Fibroblast of lung (primary cell): ENCODE results near the gene PROK1.

ENCODE experiments used
- EZH2 ChIP-seq: IDR thresholded peaks from 2 replicates; pipeline ENCODE4 v1.5.1; 2012; ENCODE audit warnings: low read length, control low read depth, mild to moderate bottlenecking; ENCODE audit errors: missing control alignments
- TF ChIP-seq, protein P1 (sequence below), 2 donors: IDR thresholded peaks in 1 of 2; conservative IDR thresholded peaks in 1 of 2; 1 replicate in 1 of 2; 2 replicates in 1 of 2; pipeline ENCODE4 v1.5.1; 2011 to 2012; ENCODE audit warnings: low read length in 2 of 2, control low read depth in 1 of 2, inconsistent platforms in 1 of 2, low read depth in 1 of 2, mild to moderate bottlenecking in 1 of 2

GRCh38 chr1:110501488-110502132 lies 50.7 kb downstream of the PROK1 start:
- TF ChIP-seq, protein P1, sequence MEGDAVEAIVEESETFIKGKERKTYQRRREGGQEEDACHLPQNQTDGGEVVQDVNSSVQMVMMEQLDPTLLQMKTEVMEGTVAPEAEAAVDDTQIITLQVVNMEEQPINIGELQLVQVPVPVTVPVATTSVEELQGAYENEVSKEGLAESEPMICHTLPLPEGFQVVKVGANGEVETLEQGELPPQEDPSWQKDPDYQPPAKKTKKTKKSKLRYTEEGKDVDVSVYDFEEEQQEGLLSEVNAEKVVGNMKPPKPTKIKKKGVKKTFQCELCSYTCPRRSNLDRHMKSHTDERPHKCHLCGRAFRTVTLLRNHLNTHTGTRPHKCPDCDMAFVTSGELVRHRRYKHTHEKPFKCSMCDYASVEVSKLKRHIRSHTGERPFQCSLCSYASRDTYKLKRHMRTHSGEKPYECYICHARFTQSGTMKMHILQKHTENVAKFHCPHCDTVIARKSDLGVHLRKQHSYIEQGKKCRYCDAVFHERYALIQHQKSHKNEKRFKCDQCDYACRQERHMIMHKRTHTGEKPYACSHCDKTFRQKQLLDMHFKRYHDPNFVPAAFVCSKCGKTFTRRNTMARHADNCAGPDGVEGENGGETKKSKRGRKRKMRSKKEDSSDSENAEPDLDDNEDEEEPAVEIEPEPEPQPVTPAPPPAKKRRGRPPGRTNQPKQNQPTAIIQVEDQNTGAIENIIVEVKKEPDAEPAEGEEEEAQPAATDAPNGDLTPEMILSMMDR (conservative IDR thresholded peaks at IDR 0.05 in 1 of 2, IDR thresholded peaks at IDR 0.05 in 1 of 2; ENCODE audit: low read depth in 1 of 2, low read length in 2 of 2), result no peak
- TF ChIP-seq EZH2, result no peak
